GM15510 (cell line): Measurements from ENCODE around the gene HOXA6.

ENCODE experiments used
- POLR2A ChIP-seq: IDR thresholded peaks from 3 replicates; pipeline ENCODE4 v1.6.1; 2011; ENCODE audit warnings: borderline replicate concordance; ENCODE audit not compliant: insufficient read length; ENCODE audit errors: extremely low read depth

HOXA6 gene

DNA sequence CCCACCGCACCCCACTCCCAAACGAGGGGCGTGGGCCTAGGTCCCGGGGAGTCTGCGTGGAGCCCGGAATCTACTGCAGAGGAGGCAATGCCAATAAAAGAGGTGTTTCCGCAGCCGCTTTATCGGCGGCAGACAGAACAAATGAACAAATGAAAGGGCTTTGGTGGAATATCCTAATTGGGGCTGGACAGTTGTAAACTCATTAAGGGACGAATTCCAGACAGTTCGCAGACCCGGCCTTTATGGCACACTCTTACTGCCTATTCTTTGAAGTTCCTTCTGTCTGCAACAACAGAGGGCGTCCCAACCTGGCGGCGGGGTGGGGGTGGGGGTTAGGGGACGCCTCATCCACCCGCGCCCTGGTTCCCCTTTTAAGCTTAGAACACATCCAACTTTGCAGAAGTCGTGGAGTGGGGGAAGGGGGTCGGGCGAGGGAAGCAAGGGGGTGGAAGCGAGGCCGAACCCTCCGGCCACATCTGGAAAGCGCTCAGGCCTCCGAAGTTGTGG lies 13.7 kb upstream of the HOXA6 start:
- TF ChIP-seq POLR2A: no peak

DNA sequence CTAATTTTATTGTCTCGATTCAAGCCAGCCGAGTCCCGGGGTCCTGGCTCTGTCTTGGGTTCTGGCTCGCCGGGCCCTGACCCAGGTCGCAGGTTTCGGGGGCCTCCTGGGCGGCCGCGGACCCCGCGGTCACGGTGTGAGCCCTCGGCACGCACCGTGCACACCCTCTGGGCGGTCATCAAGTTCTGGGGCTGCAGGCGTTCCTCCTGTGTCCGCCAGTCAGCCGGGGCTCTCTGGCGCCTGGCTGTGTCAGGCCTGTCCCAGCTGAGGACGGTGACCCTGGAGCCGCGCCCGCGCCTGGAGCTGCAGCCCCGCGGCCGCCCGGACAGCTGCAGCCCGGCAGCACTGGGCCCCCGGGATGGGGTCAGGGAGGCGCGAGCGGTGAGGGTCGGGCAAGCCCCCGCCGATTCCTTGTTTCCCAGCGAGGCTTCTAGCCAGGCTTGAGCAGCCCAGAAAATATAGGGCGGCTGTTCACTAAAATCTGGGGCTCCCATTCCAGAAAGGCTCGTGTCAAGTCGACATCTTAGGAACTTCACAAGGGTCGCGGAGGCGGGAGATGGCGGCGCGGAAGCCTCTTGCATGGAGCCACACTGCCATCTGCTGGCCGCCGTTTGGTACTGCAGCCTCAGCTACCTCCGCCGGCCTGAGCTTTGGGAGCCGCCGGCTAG lies 13.1 kb upstream of the HOXA6 start:
- no peak for TF ChIP-seq POLR2A

DNA sequence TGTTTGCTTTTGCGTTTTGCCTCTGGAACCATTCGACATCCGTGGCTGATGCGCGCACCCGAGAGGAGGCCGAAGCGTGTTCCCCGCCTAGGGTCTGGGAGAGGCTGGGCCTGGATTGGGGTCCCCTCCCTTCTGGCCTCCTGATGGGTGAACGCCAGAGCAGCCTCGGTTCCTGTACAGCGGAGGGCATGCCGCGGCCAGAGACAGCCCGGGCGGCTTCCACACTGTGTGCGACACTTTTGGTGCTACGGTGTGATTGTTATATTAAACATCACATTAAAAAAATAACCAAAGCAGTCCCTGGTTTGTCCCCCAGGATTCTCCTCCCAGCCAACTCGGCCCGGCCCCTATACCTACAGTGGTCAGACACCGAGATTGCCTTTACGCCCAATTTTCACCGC lies 12.6 kb upstream of the HOXA6 start:
- TF ChIP-seq POLR2A: no peak

DNA sequence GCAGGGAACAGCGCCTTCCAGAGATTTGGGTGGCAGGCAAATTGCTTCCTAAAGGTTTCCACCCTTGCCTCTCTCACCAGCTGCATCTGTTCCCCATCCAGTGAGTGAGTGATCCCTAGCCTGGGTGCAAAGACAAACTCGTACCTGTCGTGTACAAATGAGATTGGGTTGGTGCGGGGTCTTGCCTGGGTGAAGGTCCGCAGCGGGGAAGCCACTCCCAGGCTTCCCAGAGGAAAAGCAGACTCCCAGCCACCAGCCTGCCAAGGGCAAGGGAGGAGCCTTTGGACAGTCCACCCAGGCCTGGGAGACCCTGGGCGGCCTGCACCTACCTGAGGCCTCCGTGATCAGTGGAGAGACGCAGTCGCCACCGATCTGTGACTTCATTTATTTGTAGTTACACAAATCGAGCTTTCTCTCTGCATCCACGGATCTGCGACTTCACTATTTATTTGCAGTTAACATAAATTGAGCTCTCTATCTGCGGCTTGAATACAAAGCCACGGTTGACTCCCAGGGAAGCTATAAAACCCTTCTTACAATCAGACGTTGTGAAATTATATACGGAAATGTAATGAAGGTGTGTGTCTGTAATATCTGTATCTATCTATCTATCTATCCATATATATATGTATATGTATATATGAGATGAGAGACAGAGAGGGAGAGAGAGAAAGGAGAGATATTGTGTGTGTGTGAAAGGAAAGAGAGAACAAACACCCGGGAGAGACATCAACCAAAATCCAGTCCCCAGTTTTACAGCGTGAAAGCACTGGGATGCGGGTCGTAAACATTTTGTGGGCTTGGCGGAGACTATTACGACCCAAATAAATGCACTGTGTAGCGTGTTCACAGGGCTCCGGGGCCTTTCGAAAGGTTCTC lies 11.9 kb upstream of the HOXA6 start:
- no peak for TF ChIP-seq POLR2A

DNA sequence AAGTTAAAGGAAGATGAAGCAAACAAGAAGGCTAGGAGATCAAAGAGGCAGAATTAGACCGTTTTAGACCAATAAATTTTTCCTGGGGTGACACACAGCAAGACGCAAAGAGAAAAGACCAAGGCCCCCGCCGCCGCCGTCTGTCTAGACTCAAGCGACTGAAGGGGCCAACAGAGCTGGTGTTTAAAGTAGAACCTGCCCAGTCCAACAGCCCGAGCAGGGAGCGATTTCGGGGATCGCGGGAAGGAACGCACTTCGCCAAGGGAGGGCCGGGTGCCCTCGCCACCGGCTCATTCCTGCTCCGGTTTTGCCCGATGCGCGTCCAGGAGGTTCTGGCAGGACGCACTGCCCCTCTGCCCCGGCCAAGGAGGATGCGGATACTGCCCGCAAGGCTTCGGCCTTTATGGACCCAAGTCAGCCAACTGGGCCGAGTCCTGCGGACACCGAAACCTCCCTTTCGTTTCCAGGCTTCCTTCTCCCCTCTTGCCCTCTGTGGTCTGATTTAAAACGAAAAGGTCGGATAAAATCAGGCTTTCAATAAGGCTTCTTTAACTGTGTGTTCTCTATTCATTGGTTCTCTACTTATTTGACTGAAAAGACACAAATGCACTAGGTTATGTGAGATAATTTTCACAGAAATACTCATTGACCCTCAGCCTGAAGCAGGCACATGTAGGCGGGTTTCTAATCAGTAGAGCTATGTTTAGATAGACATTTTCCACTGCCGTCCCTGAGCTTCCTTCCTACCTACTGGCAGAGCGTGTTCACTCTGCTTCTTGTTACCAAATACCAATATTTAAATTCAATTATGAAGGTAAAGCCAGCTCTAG lies 11.1 kb upstream of the HOXA6 start:
- no peak for TF ChIP-seq POLR2A

DNA sequence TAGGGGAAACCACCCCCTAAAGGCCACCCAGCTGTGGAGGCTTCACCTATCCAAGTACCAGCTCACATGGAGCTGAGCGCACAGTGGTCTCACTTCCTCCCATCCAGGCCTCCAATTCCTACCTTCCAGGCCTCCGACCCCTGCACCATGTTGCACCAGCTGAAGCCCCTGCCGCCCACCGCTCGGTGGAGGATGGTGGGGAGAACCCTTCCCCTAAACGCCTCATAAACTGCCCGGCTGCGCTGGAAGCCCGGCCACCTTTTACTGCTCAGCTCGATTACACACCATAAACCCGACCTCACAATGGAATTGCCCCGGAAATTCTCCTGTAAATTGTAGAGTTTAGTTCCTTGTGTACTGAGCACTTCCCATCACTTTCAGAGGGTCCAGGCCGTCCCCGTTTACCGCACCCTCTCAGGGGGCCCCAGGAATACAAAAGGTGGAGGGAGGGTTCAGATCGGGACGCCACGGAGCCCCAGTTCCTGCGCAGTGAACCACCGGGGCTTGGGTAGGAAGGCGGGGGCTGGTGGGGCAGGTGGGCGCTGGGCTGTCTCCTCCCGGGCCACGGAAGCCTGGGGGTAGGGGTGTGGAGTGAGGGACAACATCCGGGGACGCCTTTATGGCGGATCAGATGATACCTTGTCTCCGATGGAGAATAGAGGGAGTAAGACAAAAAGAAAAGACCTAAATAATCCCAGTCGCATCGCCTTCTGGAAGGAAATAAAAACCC lies 10.3 kb upstream of the HOXA6 start:
- no peak for TF ChIP-seq POLR2A

DNA sequence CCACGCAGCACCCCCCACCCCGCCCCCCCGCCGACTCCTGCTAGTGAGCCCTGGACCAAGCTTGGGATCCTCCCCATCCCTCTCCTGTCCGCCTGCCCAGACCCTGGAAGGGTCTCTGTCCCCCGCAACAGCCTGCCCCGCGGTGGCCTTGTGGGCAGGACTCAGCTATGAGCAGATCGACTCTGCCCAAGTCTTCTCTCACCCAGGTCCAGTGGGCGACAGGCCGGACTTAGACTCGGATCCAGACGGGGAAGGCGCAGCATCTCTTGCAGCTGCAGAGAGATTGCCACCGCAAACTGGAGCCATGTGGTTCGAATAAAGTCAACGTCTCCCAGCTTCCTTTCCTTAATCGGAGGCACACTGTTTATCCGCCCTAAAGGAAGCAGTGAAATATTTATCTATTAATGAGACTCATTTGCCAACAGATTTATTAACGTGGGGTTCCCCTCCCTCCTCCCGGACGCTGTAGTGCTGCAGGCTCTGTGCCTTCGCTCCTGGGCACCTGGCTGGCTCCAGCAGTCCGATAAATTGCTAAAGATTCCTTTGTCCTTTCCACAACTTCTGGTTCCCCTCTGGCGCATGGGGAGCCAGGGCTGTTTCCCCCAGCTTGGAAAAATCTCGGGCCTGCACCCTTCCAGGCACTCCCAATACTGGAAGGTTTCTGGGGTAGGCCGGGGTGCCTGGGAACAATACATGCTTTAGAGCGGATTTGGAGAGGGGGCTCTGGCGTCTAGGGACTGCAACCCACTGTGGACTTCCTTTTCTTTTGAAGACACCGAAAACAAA lies 9.5 kb upstream of the HOXA6 start:
- no peak for TF ChIP-seq POLR2A

DNA sequence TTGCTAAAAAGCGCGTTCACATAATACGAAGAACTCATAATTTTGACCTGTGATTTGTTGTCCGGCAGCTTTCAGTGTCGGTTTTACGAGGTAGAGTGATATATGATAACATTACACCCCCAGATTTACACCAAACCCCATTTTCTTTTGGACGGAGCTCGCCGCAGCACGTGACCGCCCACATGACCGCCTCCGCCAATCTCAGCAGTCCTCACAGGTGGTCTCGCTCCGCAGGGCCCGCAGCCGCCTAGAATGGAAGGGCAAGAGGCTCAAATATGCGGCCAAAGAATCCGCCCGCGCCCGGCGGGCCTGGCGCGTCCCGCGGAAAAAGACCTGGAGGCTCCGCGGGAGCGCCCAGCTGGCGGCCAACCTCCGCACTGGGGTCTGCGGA lies 8.9 kb upstream of the HOXA6 start, which contains the start of gene HOXA7:
TSS of gene HOXA7 (minus strand) at position 168 of the 391 bp plus-strand sequence. CDS start at position 38, 130 bp downstream.
- TF ChIP-seq POLR2A: no peak

DNA sequence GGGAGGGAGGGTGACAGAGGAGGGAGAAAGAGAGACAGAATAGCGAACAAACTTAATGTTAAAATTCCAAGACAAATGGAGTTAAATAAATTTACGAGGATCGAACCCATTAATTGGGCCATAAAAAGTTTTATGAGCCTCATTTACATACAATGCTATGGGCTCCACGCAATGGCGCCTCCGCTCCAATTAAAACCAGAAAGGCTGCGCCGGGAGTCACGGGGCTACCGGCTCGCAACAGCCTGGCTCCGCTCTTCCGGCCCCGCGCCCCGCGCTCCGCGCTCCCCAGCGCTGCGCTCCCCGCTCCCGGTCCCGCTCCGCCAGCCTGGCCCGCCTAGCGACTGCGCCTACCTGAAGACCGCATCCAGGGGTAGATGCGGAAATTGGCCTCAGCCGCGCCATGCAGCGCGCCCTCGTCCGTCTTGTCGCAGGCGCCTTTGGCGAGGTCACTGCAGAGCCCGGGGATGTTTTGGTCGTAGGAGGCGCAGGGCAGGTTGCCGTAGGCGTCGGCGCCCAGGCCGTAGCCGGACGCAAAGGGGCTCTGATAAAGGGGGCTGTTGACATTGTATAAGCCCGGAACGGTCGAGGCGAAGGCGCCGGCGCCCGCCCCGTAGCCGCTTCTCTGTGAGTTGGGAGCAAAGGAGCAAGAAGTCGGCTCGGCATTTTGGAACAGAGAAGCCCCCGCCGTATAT lies 8.4 kb upstream of the HOXA6 start:
- TF ChIP-seq POLR2A: no peak

DNA sequence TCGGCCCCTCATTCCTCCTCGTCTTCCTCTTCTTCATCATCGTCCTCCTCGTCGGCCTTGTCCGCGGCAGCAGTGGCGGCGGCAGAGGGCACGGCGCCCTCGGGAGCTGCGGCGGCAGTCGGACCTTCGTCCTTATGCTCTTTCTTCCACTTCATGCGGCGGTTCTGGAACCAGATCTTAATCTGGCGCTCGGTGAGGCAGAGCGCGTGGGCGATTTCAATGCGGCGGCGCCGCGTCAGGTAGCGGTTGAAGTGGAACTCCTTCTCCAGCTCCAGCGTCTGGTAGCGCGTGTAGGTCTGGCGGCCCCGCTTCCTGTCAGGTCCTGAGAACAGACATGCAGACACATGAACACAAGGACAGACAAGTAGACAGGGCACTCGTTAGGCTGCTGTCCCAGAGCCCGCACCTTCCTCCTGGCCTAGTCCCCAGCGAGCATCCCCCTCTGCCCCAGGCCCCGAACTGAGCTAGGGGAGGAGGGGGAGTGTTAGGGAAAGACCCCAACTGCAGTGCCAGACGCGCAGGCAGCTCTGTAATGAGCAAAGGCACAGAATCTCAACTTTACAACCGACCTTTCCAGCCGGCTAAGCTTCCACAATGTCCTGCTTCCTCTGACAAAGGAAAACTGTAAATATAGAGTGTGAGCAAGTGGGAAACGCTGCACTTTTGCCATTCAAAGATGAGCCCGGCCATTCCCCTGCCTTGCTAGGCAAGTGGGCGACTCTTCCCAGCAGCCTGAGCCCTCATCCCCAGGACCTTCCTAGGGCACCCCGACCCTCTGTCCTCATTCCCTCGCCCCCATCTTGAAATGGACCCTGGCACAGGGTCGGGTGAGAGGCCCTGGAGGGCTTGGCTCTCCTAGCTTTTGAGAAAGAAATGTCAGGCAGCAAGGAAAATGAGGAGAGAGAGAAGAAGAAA lies 7.6 kb upstream of the HOXA6 start:
- no peak for TF ChIP-seq POLR2A

DNA sequence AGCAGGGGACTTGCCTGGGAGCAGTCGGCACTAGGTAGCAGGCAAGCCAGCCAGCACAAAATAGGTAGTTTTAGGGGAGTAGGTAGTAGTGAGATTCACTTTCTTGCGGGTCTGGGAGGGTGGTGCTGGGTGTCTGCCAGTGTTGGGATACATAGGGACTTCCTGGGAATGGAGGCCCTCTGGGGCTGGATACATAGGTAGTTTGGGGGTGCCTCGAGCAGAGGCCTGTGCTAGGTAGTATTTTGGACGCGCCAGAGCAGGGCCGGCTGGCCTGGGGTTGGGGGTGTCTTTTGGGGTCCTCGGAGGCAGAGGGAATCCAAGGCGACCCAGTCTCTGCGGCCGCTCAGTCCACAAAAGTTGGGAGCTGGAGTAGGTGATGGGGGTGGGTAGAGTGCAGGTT lies 6.8 kb upstream of the HOXA6 start:
- no peak for TF ChIP-seq POLR2A

DNA sequence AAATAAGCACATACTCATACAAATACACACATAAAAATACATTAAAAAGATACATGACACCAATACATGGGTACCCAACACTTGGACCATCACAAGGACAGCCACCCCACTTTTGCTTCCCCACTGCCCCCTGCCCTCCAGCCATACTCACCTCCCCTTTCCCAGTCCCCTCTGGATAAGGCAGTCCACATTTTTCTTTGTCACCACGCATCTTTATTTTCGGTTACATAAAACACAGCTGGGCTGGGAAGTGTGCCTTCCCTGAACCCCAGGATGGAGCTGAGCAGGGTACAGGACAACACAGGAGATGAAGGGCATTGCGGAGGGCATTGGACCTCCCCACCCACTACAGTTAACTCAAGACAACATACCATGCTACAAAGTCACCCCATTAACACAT lies 6.0 kb upstream of the HOXA6 start:
- no peak for TF ChIP-seq POLR2A
